Skin epidermis (tissue), 12 donors: ENCODE results near the gene PSKH1.
"Not testable (repeated sequence)": the region's sequence is repeated elsewhere in the genome, so short reads cannot be mapped to it uniquely, and the experiment has no call there.

Source experiments
- H3K27ac ChIP-seq, 21 experiments: fragments of 200-600 bp; sonication (generic) in 11 of 21; one replicate each; pipeline ENCODE4 v1.5.0; 2020; ENCODE audit warnings: mild to moderate bottlenecking in 3 of 21, inconsistent platforms in 2 of 21, moderate library complexity in 2 of 21
- H3K4me3 ChIP-seq, 7 experiments: fragments of 200-600 bp; sonication (generic) in 2 of 7; one replicate each; pipeline ENCODE4 v1.5.0; 2020; ENCODE audit warnings: inconsistent platforms in 2 of 7, mild to moderate bottlenecking in 2 of 7, moderate library complexity in 1 of 7

Gene PSKH1

DNA sequence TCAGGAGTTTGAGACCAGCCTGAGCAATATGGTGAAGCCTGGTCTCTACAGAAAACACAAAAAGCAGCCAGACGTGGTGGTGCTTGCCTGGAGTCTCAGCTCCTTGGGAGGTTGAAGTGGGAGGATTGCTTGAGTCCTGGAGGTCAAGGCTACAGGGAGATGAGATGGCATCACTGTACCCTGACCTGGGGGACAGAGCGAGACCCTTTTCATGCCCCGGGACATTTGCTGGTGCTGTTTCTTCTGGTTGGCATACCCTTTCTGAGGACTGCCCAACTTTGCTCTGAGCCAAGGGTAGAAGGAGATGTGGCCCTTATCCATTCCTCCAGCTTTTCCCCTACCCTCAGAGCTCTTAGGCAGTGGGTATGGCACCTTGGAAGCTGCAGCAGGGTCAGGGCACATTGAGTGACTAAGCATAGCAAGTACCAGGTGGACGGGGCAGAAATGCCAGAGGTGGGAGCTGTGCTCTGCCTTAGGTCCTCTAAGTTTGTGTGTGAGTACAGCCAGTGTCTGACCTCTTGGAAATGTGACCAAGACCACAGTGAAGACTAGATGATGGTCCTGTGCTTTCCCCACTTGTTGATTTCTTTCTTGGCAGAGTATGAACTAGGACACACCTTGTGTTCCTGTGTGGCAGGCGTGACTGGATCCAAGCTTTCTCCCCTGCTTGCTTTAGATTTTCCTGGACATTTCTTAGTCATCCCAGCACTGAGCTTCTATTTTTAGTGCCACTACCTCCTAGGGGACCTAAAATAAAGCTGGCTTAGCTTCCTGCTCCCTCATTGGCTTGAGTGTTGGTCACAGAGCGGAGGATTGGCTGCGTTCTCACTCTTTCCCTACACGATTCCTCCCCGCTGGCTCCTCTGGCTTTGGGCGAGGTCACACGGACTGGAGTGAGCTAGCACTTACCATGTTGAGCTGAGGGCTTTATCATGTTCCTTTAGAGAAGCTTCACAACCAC is 30.2 kb upstream of the PSKH1 start:
- no peak overlapping the region for H3K4me3 ChIP-seq

DNA sequence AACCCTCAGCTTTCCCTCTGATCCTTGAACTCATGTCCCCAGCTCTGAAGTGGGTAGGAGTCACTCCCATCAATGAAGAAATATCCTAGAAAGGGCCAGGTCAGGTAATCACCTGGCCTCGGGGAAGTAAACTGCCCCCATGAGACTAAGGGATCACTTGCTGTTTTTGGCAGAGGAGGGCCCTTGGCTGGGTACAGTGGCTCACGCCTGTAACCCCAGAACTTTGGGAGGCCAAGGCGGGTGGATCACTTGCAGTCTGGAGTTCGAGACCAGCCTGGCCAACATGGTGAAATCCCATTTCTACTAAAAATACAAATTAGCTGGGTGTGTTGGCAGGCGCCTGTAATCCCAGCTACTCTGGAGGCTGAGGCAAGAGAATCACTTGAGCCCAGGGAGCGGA is 29.0 kb upstream of the PSKH1 start:
- H3K27ac ChIP-seq, result peak overlapping the region in 9 of 21 experiments; percentile 2 to 77 (median 58)
- H3K4me3 ChIP-seq, result not testable (repeated sequence)

More for the DNA sequence above, 30.2 kb upstream of the PSKH1 start:
- peak overlapping the region in 11 of 21 experiments; percentile 16 to 77 (median 60) for H3K27ac ChIP-seq

DNA sequence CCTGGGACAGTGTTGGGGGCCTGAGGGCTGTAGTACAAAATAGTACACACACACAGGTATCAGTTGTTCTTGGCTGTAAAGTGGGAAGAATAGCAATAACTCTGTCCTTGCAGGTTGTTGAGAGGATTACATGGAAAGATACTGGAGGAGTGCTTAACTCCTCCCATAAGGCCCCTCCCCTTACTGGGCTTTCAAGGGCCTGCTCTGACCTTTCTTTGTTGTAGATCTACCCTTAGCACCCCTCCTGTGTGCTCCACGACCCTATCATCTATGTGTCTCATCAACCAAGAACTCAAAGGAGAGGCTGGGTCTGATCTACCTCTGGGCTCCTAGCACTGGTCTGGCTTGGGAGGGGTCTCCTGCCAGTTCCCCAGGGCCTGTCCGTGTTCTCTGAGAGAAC is 28.5 kb upstream of the PSKH1 start:
- Histone ChIP-seq H3K27ac (peak overlapping the region in 1 of 21 experiments; percentile 49), H3K4me3 (no peak overlapping the region)

DNA sequence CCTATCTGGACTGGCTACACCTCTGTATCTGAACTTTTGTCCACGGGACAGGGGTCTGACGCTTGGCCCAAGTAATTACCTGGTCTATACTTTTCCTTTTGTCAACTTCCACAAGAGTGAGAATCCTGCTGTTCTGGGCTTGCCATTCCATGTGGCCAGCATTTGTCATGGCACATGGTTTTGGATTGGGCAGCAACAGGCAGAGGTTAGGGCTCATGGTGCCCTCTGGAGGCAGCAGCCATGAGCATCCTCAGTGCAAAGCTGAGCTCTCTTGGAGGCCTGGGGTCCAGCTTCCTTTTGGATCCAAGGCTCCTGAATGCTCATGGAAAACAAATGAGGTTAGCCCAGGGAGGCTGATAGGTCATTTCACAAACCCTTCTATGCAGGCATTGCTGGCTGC is 27.7 kb upstream of the PSKH1 start:
- no peak overlapping the region for H3K27ac ChIP-seq
- H3K4me3 ChIP-seq, result no peak overlapping the region

DNA sequence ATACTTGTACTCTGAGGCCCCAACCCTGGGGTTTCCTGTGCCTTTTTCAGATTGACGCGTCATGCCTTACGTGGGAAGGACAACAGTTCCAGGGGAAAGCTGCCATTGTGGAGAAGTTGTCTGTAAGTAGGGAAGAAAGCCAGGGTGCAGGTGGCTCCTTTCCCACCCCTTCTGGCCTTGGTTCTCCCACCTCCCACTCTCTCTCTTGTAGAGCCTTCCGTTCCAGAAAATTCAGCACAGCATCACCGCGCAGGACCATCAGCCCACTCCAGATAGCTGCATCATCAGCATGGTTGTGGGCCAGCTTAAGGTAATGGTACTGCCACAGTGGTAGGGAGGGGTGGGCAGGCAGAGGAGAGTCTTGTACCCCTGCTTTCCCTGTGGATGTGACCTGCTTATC is 24.8 kb upstream of the PSKH1 start:
- Histone ChIP-seq H3K27ac (no peak overlapping the region), H3K4me3 (no peak overlapping the region)

DNA sequence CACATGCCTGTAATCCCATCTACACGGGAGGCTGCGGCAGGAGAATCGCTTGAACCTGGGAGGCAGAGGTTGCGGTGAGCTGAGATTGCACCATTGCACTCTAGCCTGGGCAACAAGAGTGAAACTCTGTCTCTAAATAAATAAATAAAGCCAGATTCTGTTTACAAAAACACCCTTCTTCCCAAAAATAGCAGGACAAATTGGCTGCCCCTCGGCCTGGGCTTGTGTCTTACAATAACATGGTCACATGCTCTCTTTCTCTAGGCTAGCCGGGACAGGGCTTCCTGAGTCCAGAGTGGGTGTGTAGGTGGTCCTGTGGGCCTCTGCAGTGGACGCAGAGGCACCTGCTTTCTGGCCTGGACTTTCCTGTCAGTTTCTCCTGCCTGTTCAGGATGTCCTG is 23.4 kb upstream of the PSKH1 start:
- H3K4me3 ChIP-seq, result no peak overlapping the region
- H3K27ac ChIP-seq, result no peak overlapping the region

DNA sequence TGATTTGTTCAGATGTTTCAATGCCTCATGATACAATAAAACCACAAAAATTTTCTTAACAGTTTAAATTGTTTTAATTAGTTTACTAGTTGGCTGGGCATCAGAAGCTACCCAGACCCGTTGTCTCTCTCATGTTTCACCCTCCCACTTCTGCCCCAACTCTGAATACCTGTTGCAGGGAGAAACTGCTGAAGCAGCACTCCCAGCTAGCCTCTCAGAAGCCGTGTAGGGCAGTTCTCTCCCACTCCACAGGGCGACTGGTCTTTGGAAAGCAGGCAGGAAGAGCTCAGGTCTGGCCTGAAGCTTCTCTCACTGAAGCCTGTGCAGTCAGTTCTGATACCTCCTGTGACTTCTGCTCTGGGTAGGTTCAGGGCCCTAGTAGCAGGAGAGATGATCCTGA is 21.8 kb upstream of the PSKH1 start:
- Histone ChIP-seq H3K27ac (peak overlapping the region in 2 of 21 experiments; percentile 89 to 93), H3K4me3 (no peak overlapping the region)

DNA sequence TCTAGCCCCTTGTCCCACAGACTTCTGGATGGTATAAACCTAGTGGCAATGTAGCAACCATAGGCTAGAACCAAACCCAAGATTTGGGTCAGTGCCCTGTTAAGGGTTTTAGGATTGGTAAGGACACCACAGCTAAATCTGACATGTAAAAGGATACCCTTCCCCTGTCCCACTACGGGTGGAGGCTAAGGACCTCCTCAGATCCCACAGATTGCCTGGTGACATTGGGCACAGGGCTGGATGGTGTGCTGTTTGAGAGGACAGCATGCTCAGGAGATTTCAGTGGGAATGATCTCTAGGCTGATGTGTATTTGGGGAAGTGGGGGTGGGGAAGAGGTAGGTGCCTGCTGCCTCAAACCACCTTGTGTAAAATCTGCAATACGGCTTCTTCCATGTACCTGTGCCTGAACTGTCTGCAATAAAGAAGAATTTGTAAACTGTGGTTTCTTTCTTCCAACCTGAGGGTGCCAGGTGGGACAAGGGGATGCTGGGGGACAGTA is 20.9 kb upstream of the PSKH1 start:
- H3K4me3 ChIP-seq, result peak overlapping the region in 4 of 7 experiments; percentile 86 to 99 (median 94)
- peak overlapping the region in 19 of 21 experiments; percentile 78 to 97 (median 90) for H3K27ac ChIP-seq

DNA sequence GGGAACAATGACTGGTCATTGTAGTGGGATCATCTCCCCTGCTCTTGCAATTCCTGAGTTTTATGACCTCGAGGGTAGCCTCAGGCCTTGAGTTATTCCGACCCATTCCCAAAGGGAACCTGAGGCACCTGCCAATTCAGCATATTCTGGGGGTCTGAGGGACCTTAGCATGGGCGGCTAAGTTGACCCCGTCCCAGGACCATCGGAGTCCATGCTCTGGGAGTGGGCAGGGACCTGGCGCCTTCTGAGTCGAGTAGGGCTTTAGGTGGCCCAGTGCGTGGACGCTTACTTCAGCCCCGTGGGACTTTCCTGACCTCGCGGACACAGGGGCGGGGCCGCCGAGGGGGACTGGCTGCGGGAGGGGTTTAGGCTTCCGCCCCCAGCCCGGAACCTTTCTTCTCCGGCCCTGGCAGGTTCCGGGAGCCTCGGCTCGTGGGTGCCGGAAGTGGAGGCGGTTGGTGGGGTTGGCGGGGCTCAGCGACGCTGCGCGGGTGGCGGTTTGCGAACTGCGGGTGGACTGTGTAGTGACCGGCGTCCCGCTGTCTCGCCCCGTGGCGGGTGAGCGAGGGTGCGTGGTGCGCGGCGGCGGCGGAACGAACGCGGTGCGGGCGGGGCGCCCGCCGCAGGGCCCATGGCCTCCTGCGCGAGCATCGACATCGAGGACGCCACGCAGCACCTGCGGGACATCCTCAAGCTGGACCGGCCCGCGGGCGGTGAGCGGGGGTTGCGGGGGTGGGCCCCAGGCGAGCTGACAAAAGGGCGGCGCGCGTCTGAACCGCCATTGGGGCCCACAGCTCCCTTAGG is 20.2 kb upstream of the PSKH1 start, which contains the start of gene EDC4:
Gene EDC4, plus strand, starts transcription at position 422 of the 804 bp plus-strand sequence. Its CDS starts 210 bp downstream, at position 632.
- Histone ChIP-seq H3K4me3 (peak within 1 kb of the TSS; percentile 86 to 99 (median 96)), H3K27ac (peak within 1 kb of the TSS; percentile 16 to 97 (median 89))

DNA sequence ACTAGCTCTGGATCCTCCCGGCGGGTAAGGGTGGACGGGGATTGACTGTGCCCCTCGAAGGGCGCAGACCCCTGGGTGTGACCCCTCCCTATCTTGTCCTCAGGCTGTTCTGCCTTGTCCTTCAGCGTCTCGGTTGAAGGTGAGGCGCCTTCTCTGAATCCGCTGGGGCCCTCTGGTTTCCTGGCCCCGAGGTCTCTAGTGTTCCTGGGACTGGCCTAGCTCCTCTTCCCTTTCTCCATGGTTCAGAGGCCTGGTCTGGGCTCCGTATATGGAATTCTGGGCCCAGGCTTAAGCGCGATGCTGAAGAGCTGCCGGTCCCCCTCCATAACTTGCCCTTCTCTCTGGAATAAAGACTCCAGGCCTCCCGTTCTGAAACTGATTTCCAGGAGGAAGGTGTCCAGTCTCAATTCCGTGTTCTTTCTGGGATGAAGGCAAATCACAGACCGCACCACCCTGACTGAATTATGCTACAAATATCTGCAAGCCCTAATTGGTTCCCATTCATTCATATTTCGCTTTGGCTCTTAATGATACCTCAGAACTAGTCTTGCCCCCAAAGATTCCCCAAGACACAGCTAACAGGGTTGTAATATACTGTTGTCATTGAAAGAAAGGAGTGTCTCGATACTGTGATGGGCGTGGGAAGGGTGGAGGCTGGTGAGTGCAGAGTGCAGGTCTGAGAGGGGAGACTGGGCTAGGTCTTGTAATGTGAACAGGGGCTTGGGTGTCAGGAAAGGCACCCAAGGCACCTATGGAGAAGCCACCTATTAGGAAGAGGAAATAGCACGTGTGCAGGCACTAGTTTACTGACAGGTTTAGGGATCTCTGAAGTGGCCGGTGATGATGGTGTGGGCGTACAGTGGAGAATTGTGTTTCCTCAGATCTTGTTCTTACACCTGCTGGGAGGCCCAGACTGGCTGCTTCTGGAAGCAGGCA is 19.4 kb upstream of the PSKH1 start:
- H3K4me3 ChIP-seq, result peak overlapping the region; percentile 86 to 99 (median 96)

DNA sequence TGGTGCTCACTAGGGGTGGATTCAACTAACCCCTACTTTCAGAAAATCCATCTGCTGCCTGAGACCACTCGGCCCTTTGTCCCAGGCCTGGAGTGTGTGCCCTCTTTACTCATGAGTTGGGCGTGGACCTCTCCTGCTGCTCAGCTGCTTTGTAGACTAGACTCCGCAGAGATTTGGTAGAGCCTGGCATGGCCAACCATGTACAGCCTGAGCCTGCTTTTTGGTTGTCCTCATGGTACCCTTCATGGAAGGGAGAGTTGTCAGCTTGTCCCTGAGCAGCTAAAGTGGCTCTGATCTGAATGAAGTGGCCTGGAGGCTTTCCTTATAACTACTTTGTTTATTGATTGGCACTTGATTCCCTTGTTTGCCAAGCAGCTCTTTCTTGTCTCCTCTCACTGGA is 18.7 kb upstream of the PSKH1 start:
- Histone ChIP-seq H3K27ac (peak overlapping the region in 1 of 21 experiments; percentile 83), H3K4me3 (peak overlapping the region in 2 of 7 experiments; percentile 96 to 99)

More for the DNA sequence above, 19.4 kb upstream of the PSKH1 start:
- peak overlapping the region; percentile 16 to 97 (median 89) for H3K27ac ChIP-seq

DNA sequence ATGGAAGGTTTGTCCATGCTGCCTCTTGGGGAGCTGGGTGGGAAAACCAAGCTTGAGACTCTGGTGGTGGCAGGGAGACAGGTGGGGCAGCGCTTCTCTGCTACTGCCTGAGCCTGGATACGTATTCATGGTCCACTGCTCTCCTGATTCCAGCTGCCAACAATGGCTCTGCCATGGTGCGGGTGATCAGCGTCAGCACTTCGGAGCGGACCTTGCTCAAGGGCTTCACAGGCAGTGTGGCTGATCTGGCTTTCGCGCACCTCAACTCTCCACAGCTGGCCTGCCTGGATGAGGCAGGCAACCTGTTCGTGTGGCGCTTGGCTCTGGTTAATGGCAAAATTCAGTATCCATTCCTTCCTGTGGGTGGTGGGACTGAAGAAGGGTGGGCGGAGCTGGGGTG is 16.0 kb upstream of the PSKH1 start:
- Histone ChIP-seq H3K27ac (no peak overlapping the region), H3K4me3 (no peak overlapping the region)

DNA sequence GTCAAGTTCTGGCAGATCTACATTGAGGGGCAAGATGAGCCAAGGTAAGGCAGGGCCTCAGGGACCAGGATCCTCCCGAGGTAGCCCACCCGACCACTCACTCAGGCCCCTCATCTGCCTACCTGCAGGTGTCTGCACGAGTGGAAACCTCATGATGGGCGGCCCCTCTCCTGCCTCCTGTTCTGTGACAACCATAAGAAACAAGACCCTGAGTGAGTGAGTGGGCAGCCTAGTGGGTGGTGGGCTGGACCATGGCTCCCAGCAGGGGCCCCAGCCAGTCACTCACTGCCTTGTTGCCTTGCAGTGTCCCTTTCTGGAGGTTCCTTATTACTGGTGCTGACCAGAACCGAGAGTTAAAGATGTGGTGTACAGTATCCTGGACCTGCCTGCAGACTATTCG is 14.8 kb upstream of the PSKH1 start:
- Histone ChIP-seq H3K27ac (no peak overlapping the region), H3K4me3 (no peak overlapping the region)

DNA sequence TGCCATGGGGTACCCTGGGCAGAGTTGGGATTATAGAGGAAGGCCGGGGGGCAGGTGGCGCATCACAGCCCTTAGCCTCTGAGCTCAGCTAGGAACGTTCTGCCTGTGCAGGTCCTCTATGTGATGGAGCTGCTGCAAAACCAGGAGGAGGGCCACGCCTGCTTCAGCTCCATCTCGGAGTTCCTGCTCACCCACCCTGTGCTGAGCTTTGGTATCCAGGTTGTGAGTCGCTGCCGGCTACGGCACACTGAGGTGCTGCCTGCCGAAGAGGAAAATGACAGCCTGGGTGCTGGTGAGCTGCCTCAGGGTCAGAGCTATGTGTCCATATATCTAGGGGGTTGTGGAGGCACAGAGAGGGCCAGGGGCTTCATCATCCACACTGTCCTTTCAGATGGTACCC is 14.2 kb upstream of the PSKH1 start:
- H3K27ac ChIP-seq, result no peak overlapping the region
- H3K4me3 ChIP-seq, result no peak overlapping the region

DNA sequence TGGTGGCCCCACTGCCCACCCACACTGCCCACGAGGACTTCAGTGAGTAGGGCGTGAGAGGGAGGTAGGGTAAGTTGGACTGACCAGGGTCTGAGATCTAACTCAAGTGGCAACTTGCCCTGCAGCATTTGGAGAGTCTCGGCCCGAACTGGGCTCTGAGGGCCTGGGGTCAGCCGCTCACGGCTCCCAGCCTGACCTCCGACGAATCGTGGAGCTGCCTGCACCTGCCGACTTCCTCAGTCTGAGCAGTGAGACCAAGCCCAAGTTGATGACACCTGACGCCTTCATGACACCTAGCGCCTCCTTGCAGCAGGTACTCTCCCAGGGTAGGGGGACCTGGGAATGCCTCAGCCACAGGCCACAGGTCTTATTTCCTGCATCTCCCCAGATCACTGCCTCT is 13.6 kb upstream of the PSKH1 start:
- Histone ChIP-seq H3K4me3 (no peak overlapping the region), H3K27ac (no peak overlapping the region)

DNA sequence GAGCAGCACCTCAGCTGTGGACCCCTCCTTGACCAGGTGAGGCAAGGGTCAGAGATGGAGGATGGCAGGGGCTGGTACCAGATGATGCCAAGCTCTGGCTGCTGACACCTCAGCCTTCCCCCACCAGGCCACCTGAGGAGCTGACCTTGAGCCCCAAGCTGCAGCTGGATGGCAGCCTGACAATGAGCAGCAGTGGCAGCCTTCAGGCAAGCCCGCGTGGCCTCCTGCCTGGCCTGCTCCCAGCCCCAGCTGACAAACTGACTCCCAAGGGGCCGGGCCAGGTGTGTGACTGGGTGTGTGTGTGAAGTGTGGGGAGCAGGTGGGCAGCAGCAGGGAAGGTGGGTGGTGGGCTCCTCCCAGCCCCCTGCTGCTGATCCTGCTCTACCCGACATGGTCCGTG is 13.1 kb upstream of the PSKH1 start:
- Histone ChIP-seq H3K4me3 (no peak overlapping the region), H3K27ac (no peak overlapping the region)

DNA sequence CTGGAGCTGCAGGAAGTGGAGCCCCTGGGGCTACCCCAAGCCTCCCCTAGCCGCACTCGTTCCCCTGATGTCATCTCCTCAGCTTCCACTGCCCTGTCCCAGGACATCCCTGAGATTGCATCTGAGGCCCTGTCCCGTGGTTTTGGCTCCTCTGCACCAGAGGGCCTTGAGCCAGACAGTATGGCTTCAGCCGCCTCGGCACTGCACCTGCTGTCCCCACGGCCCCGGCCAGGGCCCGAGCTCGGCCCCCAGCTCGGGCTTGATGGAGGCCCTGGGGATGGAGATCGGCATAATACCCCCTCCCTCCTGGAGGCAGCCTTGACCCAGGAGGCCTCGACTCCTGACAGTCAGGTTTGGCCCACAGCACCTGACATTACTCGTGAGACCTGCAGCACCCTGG is 12.5 kb upstream of the PSKH1 start:
- Histone ChIP-seq H3K4me3 (no peak overlapping the region), H3K27ac (no peak overlapping the region)

DNA sequence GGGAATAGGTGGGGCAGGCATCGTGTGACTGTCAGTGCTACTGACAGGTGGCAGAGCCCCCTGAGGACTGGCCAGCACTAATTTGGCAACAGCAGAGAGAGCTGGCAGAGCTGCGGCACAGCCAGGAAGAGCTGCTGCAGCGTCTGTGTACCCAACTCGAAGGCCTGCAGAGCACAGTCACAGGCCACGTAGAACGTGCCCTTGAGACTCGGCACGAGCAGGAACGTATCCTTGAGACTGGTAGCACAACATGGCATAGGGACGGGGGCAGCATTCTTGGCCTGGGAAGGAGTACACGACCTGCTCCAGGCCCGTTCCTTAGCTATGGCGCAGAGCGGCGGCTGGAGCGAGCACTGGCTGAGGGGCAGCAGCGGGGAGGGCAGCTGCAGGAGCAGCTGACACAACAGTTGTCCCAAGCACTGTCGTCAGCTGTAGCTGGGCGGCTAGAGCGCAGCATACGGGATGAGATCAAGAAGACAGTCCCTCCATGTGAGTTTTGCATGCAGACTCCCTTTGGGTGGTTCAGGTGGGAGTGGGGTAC is 11.4 kb upstream of the PSKH1 start:
- no peak overlapping the region for H3K4me3 ChIP-seq

More for the DNA sequence above, 11.4 kb upstream of the PSKH1 start:
- no peak overlapping the region for H3K27ac ChIP-seq
